GM21619 (cell line): ENCODE results near the gene ROR2.

Source experiments
- ATAC-seq: cut with Tn5 transposase; IDR thresholded peaks from one replicate; pipeline ENCODE4 v1.9.1; 2021; ENCODE audit not compliant: unreplicated experiment

The ROR2 gene

GRCh38 chr9:91948597-91949391, 1.2 kb downstream of the ROR2 start:
- no peak for ATAC-seq

GRCh38 chr9:91948101-91948596, 1.9 kb downstream of the ROR2 start:
- no peak for ATAC-seq

- no peak for ATAC-seq
These were observed 3.2 kb downstream of the ROR2 start for GRCh38 chr9:91946653-91947488.

GRCh38 chr9:91946196-91946595, 3.8 kb downstream of the ROR2 start:
- ATAC-seq, result no peak

GRCh38 chr9:91945277-91946085, 4.5 kb downstream of the ROR2 start:
- ATAC-seq, result no peak

GRCh38 chr9:91944711-91945110, 5.3 kb downstream of the ROR2 start:
- no peak for ATAC-seq

- ATAC-seq, result no peak
These were observed 6.3 kb downstream of the ROR2 start for GRCh38 chr9:91943478-91944470.

GRCh38 chr9:91942201-91942600, 7.8 kb downstream of the ROR2 start:
- no peak for ATAC-seq

- ATAC-seq, result no peak
These were observed 10.1 kb downstream of the ROR2 start for GRCh38 chr9:91939978-91940377.

GRCh38 chr9:91937727-91938126, 12.3 kb downstream of the ROR2 start:
- ATAC-seq, result no peak

GRCh38 chr9:91937056-91937455, 13.0 kb downstream of the ROR2 start:
- no peak for ATAC-seq

GRCh38 chr9:91935805-91936514, 14.1 kb downstream of the ROR2 start:
- no peak for ATAC-seq

GRCh38 chr9:91935066-91935749, 14.8 kb downstream of the ROR2 start:
- ATAC-seq, result no peak

GRCh38 chr9:91934654-91935053, 15.4 kb downstream of the ROR2 start:
- ATAC-seq, result no peak

GRCh38 chr9:91933556-91934352, 16.3 kb downstream of the ROR2 start:
- no peak for ATAC-seq

GRCh38 chr9:91930475-91930874, 19.6 kb downstream of the ROR2 start:
- ATAC-seq, result no peak

- ATAC-seq, result no peak
These were observed 20.7 kb downstream of the ROR2 start for GRCh38 chr9:91929331-91929730.

GRCh38 chr9:91927922-91928510, 22.0 kb downstream of the ROR2 start:
- ATAC-seq, result no peak
